ENCODE results near the gene WDFY2.

- no peak for TF ChIP-seq CEBPB (IDR thresholded peaks at IDR 0.05; ENCODE audit: borderline replicate concordance in 1 of 2, low read depth in 2 of 2, low read length in 2 of 2)
- no peak for TF ChIP-seq RFX5 (IDR thresholded peaks at IDR 0.05; ENCODE audit: low read depth, low read length)
- TF ChIP-seq CHD2 (IDR thresholded peaks at IDR 0.05; ENCODE audit: borderline replicate concordance, low read depth, low read length): no peak
- no peak for TF ChIP-seq CTCF (IDR thresholded peaks at IDR 0.05 in 2 of 3, conservative IDR thresholded peaks at IDR 0.05 in 1 of 3; ENCODE audit: control insufficient read depth in 2 of 3, extremely low read depth in 1 of 3, insufficient read depth in 1 of 3, low read depth in 3 of 3, low read length in 3 of 3)
- no peak for TF ChIP-seq ATF2 (IDR thresholded peaks at IDR 0.05; ENCODE audit: low read length)
- no peak for TF ChIP-seq POU2F2 (IDR thresholded peaks at IDR 0.05; ENCODE audit: borderline replicate concordance, low read depth, low read length)
- no peak for TF ChIP-seq TBL1XR1 (IDR thresholded peaks at IDR 0.05; ENCODE audit: low read depth, low read length)
- TF ChIP-seq EZH2 (IDR thresholded peaks at IDR 0.05; ENCODE audit: borderline replicate concordance, control insufficient read depth, low read depth, low read length): no peak
- TF ChIP-seq BHLHE40 (IDR thresholded peaks at IDR 0.05; ENCODE audit: borderline replicate concordance in 1 of 2, low read depth in 2 of 2, low read length in 1 of 2): no peak
- no peak for TF ChIP-seq BACH1 (IDR thresholded peaks at IDR 0.05; ENCODE audit: borderline replicate concordance)
- TF ChIP-seq SRF (IDR thresholded peaks at IDR 0.05; ENCODE audit: low read depth in 2 of 2, low read length in 2 of 2): no peak
- no peak for TF ChIP-seq MAX (IDR thresholded peaks at IDR 0.05; ENCODE audit: low read depth, low read length)
- no peak for TF ChIP-seq TAF1 (IDR thresholded peaks at IDR 0.05; ENCODE audit: borderline replicate concordance, low read depth, low read length)
- no peak for TF ChIP-seq STAT1 (conservative IDR thresholded peaks at IDR 0.05)
These were observed 48.5 kb downstream of the WDFY2 start for GRCh38 chr13:51632591-51633362.

Data from GM12878 (cell line).